Activated CD4-positive, alpha-beta T cell treated with anti-CD3 and anti-CD28 coated beads for 36 hours (primary cell): ENCODE measurements around the gene PSMG3. TPM values are rescaled to one million over a fixed set of nuclear protein-coding genes. Genes with fewer than 3 reads are reported as not detected.

ENCODE experiments used
- ATAC-seq: fragments of 200-7000 bp; cut with Tn5 transposase; one replicate; pipeline ENCODE4 v1.10.0; 2021; ENCODE audit warnings: mild to moderate bottlenecking, moderate library complexity
- CTCF ChIA-PET: fragments of 350-600 bp; sonication (Branson Sonifier 250); formaldehyde crosslinking; loops from one replicate; lab custom pipeline; 2021; ENCODE audit warnings: antibody characterized with exemption; lab: Charles Lee
- POLR2A ChIA-PET: fragments of 350-600 bp; sonication (Branson Sonifier 250); formaldehyde crosslinking; loops from one replicate; lab custom pipeline; 2021; ENCODE audit warnings: antibody characterized with exemption, inconsistent platforms; lab: Charles Lee
- DNase-seq: peaks from one replicate; pipeline ENCODE4 v3.0.0-alpha.2; 2020
- H3K27ac Mint-ChIP-seq: one replicate; pipeline ENCODE4 v1.8.0; 2021; ENCODE audit warnings: mixed read lengths
- H3K27me3 Mint-ChIP-seq: one replicate; pipeline ENCODE4 v1.8.0; 2021; ENCODE audit warnings: mixed read lengths
- H3K36me3 Mint-ChIP-seq: one replicate; pipeline ENCODE4 v1.8.0; 2021; ENCODE audit warnings: low read depth, mixed read lengths
- H3K4me1 Mint-ChIP-seq: one replicate; pipeline ENCODE4 v1.8.0; 2021; ENCODE audit warnings: mixed read lengths
- H3K4me3 Mint-ChIP-seq: one replicate; pipeline ENCODE4 v1.8.0; 2021; ENCODE audit warnings: mild to moderate bottlenecking, moderate library complexity, mixed read lengths
- H3K9me3 Mint-ChIP-seq: one replicate; pipeline ENCODE4 v1.8.0; 2021; ENCODE audit warnings: low read depth, mixed read lengths
- intact Hi-C, 2 experiments: fragments of 100-400 bp; cut with DNase I in 1 of 2; cut with micrococcal nuclease in 1 of 2; formaldehyde crosslinking; loops; one replicate each; pipeline versions ENCODE4 v1.14.2 to v1.15.1; 2022 to 2024; cut with DNase I, micrococcal nuclease
- total RNA-seq, 2 experiments: library from RNA; stranded (reverse); gene quantifications; one replicate each; pipeline ENCODE4 v1.2.3, GENCODE V29; 2021

The PSMG3 gene
- total RNA-seq, 2 experiments from 2014 or later = 21.4 to 33.0 TPM

DNA sequence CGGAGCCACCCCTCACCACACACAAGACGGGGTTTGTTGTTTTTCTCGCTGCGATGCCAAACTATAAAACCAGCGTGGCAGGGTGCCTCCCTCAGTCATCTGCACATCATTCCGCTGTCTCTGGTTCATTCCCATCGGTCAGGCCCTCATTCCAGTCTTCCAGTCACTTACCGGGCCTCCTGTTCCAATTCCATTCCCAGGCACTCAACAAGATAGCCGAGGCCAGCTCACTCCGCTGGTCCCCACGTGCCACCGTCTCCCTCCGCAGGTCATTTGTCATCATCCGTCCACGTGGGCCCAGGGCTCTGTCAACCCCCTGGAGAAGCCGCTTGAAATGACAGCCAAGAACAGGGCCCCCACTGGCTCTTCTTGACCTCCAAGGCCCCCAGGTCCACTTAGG lies 7.7 kb downstream of the PSMG3 start:
- ChIA-PET CTCF (interaction anchor here (1.0 kb wide), 1 partner anchor 48 kb away, joined by 4 read pairs; no protein-coding TSS in a partner anchor), POLR2A (no interaction called here)
- H3K4me1 Mint-ChIP-seq = no peaks in the 10 kb centered on the region
- H3K36me3 Mint-ChIP-seq = peaks cover 9% of the 10 kb centered on the region
- ATAC-seq (no peak), DNase-seq (no peak)
- H3K9me3 Mint-ChIP-seq = no peaks in the 10 kb centered on the region
- H3K27me3 Mint-ChIP-seq = no peaks in the 10 kb centered on the region
- H3K4me3 Mint-ChIP-seq = no peak overlapping the region
- intact Hi-C loops = no loop called here
- no peak overlapping the region for H3K27ac Mint-ChIP-seq

DNA sequence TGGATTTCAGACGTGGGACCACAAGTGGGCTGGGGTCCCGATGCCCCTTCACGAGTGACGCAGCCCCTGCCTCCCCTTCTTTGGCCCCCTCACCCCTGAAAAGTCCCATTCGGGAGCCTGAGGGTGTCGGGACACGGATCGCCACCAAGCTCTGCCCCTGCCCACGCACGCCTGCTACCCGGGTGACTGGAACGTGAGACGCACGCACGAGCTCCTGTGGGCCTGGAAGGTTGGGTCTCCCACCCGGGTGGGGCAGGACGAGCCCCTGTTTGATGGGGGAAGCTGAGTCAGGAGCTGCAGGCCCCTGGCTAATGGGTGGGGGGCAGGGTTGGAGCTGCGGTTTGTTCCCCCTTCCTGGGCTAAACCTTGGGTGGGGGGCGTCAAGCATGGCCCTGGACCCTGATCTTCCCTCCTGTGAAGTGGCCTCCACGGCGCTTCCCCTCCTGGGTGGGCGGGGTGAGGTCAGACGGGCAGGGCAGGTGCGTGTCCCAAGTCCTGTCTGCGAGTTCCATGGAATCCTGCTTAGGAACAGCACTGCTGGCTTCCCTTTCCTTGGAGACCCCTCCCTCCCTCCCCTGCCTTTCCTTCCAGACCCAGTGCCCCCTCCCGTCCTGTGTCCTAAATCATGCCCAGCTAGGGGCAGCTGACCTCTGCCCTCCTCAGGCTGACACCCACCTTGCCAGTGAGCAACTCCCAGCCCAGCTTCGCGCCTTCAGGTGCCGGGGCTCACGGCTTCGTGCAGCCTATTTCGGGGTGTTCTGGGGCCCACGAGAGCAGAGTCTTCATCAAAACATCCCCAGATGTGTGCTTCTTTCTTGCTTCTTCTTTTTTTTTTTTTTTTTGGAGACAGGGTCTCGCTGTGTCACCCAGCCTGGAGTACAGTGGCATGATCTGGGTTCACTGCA lies 8.5 kb downstream of the PSMG3 start:
- H3K27ac Mint-ChIP-seq = no peak overlapping the region
- intact Hi-C loops = no loop called here
- no peaks in the 10 kb centered on the region for H3K27me3 Mint-ChIP-seq
- H3K4me1 Mint-ChIP-seq = no peaks in the 10 kb centered on the region
- ATAC-seq = no peak
- H3K9me3 Mint-ChIP-seq = no peaks in the 10 kb centered on the region
- no peak for DNase-seq
- peaks cover 9% of the 10 kb centered on the region for H3K36me3 Mint-ChIP-seq
- no peak overlapping the region for H3K4me3 Mint-ChIP-seq
- CTCF ChIA-PET = no interaction called here
- POLR2A ChIA-PET = no interaction called here

DNA sequence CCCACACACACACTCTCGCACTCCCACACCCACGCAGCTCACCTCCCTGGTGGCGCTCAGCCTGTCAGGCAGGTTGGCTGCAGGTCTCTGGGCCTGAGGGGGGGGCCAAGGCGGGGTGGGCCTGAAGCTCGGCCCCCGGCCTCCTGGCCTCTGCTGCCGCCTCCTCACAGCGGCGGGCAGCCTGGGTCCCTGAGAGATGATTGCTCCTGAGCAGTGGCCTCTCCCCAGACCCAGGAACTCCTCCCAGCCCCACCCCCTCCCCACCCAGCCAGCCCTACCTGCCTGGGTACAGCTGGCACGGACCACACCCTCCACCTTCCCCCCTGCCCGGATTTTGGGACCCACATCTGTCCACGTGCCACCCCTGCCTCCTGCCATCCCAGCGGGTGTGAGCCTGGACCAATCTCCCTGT lies 9.2 kb downstream of the PSMG3 start:
- no peaks in the 10 kb centered on the region for H3K4me1 Mint-ChIP-seq
- CTCF ChIA-PET = no interaction called here
- no peak for DNase-seq
- H3K9me3 Mint-ChIP-seq = no peaks in the 10 kb centered on the region
- no peak overlapping the region for H3K4me3 Mint-ChIP-seq
- no peak overlapping the region for H3K27ac Mint-ChIP-seq
- POLR2A ChIA-PET = no interaction called here
- intact Hi-C loops = no loop called here
- no peaks in the 10 kb centered on the region for H3K27me3 Mint-ChIP-seq
- no peak for ATAC-seq
- peaks cover 8% of the 10 kb centered on the region for H3K36me3 Mint-ChIP-seq

DNA sequence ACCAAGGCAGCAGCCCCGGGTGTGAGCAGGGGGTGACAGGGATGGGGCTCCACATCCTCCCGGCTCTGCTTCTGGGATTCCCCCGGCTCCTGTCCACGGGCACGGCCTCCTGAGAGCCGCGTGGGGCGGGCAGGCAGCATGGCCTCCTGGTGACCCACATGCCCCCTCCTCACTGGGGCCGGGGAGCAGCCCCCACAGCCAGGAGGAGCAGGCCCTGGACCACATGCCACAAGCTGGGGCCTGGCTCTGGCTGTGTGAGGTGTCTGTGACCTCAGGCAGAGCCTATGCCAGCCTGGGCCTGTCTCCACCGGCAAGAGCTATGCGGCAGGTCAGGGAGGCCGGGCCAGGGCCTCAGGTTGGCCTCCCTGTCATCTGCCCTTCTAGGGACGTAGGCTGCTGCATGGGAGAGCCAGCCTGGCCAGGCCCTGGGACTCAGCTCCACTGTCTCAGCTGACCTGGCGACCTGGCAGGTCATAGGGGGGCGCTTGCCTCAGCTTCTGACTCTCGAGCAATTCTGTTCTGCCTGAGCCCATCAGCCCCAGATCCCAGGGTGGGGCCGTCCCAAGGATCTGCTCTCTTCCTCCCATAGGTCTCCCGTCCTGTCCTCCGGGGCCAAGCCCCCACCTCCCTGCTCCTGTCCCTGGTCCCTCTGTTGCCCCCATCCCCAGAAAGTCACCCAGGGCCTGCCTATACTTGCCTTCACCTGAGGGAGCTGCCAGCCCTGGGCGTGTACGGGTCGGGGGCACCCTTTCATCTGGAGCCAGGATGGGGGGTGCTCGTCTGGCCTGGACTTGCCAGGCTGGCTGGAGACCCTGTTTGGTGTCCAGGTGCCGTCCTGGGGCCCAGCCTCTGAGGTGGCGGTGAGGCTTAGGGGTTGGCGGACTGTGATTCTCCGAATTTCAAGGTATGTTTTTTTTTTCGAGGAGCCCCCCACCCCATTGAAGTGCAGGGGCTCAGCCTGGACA lies 9.9 kb downstream of the PSMG3 start:
- no peak overlapping the region for H3K27ac Mint-ChIP-seq
- peaks cover 3% of the 10 kb centered on the region for H3K36me3 Mint-ChIP-seq
- no peaks in the 10 kb centered on the region for H3K9me3 Mint-ChIP-seq
- no peaks in the 10 kb centered on the region for H3K27me3 Mint-ChIP-seq
- no peak overlapping the region for H3K4me3 Mint-ChIP-seq
- intact Hi-C loops = no loop called here
- DNase-seq (no peak), ATAC-seq (no peak)
- ChIA-PET CTCF (no interaction called here), POLR2A (no interaction called here)
- H3K4me1 Mint-ChIP-seq = no peaks in the 10 kb centered on the region

DNA sequence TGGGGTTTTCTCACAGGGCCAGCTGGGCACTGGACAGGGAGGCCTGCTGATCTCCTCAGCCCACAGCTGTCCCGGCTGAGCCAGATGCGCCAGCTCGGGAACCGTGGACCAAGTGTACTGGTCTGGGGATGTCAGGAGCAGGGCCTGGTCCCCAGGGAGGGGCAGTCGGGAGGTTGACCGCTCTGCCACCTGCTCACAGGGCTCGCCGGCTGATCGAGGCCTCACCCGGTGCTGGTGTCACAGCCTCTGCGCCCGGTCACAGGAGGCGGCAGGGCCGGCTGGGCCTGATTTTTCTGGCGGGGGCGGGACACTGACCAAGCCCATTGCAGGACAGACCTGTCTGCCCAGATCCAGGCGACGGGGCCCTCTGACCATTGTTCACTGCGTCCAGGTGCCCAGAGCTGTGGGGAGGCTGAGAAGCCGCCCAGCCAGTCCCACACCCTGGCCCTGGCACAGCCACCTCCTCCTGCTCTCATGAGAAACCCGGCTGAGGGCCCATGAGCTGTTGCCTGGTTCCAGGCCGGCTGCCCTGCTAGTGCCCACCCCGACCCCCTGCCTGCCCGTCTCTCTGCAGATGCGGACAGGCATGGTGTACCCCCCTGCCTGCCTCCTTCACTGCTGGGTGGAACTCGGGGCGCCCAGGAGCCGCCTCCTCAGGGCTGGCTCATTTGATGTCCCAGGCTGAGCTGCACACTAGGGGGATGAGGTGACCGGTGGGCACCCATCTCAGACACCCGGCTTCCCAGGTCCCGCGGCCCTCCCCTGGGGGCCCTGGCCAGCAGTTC lies 10.8 kb downstream of the PSMG3 start:
- ChIA-PET CTCF (interaction anchor here (1.2 kb wide), 1 partner anchor 8 kb away, joined by 5 read pairs; no protein-coding TSS in a partner anchor), POLR2A (no interaction called here)

DNA sequence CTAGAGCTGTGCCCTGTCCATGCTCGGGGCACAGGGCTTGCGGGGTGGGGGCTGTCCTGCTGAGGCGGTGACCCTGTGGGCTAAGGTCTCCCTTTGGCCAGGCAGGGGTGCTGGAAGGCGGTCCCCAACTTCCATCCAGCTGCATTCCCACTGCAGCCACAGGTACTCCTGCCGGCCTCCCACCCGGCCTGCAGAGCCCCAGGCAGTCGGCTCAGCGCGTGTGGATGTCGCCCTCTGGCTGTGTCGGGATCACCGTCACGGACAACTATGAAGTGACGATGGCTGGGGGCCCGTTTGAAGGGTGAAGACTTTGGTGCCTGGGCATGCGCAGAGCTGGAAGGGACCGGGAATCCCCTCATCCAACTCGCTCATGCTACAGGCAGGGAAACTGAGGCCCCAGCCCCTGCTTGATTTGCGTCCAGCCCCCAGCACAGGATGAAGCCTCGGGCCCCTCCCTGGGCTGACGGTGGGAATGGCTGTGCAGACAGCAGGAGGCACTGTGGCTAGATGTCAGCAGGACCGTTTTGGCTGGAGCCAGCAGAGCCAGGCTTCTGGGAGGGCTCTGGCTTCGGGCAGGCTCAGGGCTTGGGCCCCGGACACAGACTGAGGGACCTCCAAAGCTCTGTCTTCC lies 11.5 kb downstream of the PSMG3 start:
- Mint-ChIP-seq H3K27me3 (no peaks in the 10 kb centered on the region), H3K4me3 (no peak overlapping the region), H3K36me3 (no peaks in the 10 kb centered on the region), H3K4me1 (no peaks in the 10 kb centered on the region), H3K27ac (no peak overlapping the region), H3K9me3 (no peaks in the 10 kb centered on the region)
- ChIA-PET CTCF (interaction anchor here (1.2 kb wide), 1 partner anchor 9 kb away, joined by 5 read pairs; no protein-coding TSS in a partner anchor), POLR2A (no interaction called here)
- DNase-seq (no peak), ATAC-seq (no peak)
- intact Hi-C loops = no loop called here

More for the DNA sequence above, 10.8 kb downstream of the PSMG3 start:
- H3K9me3 Mint-ChIP-seq = no peaks in the 10 kb centered on the region
- intact Hi-C loops = no loop called here
- no peak overlapping the region for H3K27ac Mint-ChIP-seq
- no peak for DNase-seq
- H3K27me3 Mint-ChIP-seq = no peaks in the 10 kb centered on the region
- H3K4me1 Mint-ChIP-seq = no peaks in the 10 kb centered on the region
- ATAC-seq = no peak
- H3K36me3 Mint-ChIP-seq = no peaks in the 10 kb centered on the region
- no peak overlapping the region for H3K4me3 Mint-ChIP-seq

DNA sequence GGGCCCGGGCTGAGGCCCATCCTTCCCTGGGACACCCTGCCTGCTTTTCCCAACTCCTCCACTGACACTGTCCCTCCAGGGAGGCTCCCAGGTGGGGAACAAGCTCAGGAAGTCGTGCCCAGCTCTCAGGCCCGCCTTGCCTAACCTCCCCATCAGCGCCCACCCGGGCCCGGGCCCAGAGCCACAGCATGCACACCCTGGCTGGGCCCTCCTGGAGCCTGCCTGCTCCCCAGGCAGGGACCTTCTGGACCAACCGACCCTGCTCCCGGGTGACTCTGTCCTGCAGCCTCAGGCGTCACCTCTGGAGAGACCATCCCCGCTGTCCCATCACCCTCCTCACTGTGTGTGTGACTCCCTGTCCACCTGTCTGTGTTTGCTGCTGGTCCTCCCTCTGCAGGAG lies 12.1 kb downstream of the PSMG3 start:
- no peaks in the 10 kb centered on the region for H3K9me3 Mint-ChIP-seq
- ChIA-PET POLR2A (no interaction called here), CTCF (interaction anchor here (1.2 kb wide), 1 partner anchor 10 kb away, joined by 5 read pairs; no protein-coding TSS in a partner anchor)
- no peaks in the 10 kb centered on the region for H3K36me3 Mint-ChIP-seq
- no peak overlapping the region for H3K4me3 Mint-ChIP-seq
- no peaks in the 10 kb centered on the region for H3K27me3 Mint-ChIP-seq
- H3K27ac Mint-ChIP-seq = no peak overlapping the region
- DNase-seq (no peak), ATAC-seq (no peak)
- no peaks in the 10 kb centered on the region for H3K4me1 Mint-ChIP-seq
- intact Hi-C loops = loop anchor here in 1 of 2 experiments (2.0 kb wide), 1 partner anchor 53 kb away; the partner anchor contains the start of gene INTS1

DNA sequence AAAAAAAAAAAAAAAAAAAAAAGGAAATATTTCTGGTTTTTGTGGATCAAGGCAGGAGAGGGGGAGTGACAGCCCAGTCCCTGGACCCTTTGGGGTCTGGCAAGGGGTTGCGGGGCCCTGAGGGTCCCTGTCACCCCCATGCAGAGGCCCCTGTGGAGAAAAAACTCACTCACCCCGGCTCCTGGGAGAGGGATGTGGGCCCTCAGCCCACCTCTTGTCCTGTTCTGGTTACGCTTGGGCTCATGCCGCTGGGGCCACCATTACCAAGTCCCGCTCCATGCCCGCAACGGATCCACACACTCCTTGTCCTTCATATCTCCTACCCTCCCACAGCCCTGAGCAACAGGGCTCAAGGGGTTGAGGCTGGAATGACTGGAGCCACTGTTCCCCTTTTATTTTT lies 12.8 kb downstream of the PSMG3 start:
- intact Hi-C loops = loop anchor here in 1 of 2 experiments (2.0 kb wide), 1 partner anchor 52 kb away; the partner anchor contains the start of gene INTS1
- no peak for ATAC-seq
- H3K27ac Mint-ChIP-seq = no peak overlapping the region

DNA sequence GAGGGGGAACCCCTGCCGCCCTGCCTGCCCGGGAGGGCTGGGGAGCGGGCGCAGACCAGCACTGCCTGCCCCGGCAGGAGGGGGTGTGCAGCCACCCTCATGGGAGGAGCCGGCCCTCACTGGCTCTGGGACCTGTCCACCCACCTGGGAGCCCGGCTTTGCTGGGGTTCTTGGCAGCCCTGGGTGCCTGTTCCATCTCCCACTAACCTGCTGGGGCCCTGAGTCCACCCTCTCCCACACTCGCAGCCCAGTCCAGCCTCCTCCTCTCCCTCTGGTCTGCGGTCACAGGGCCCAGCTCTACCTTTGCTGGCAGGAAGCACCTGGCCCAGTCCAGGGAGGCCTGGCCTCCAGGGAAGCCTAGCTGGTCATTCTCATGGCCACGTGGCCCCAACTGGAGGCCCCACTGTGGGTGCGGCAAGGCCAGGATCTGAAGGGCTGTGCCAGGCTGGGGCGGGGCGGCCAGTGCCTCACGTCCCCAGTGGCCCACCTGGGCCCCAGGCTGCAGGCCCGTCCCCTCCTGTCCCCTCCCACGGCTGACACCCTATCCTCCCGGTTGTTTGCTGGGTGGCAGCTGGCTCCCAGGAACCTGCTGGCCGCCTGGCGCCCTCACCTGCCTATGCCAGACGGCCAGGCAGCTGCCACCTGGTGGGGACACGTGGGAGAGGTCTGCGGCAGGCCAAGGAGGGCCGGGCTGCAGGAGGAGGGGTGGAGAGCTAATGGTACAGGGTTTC lies 13.9 kb downstream of the PSMG3 start, which contains the start of gene TMEM184A:
Gene TMEM184A (minus strand): TSS at position 393 of the 731 bp plus-strand sequence. CDS start 721 bp downstream, outside the sequence.
- ChIA-PET CTCF (interaction anchor here (0.6 to 1.0 kb wide), 4 partner anchors 12 to 797 kb away, joined by 3 to 4 read pairs (median 3); no protein-coding TSS in a partner anchor), POLR2A (no interaction called here)
- Mint-ChIP-seq H3K36me3 (no peaks in the 10 kb centered on the region), H3K27ac (no peak within 1 kb of the TSS), H3K4me1 (no peaks in the 10 kb centered on the region), H3K27me3 (no peaks in the 10 kb centered on the region), H3K9me3 (no peaks in the 10 kb centered on the region), H3K4me3 (no peak within 1 kb of the TSS)
- DNase-seq (peak; percentile 75), ATAC-seq (peak; percentile 88)
- intact Hi-C loops = loop anchor here in 1 of 2 experiments (2.0 kb wide), 1 partner anchor 51 kb away; the partner anchor contains the start of gene INTS1

More for the DNA sequence above, 12.8 kb downstream of the PSMG3 start:
- ChIA-PET CTCF (interaction anchor here (0.6 kb wide), 2 partner anchors 128 to 796 kb away, joined by 3 read pairs; no protein-coding TSS in a partner anchor), POLR2A (no interaction called here)
- Mint-ChIP-seq H3K4me1 (no peaks in the 10 kb centered on the region), H3K36me3 (no peaks in the 10 kb centered on the region), H3K4me3 (no peak overlapping the region), H3K9me3 (no peaks in the 10 kb centered on the region), H3K27me3 (no peaks in the 10 kb centered on the region)
- no peak for DNase-seq
